HL-60 (cell line): ENCODE measurements around the gene MYL6B.

Experiments used
- DNase-seq, 2 experiments: peaks; one replicate each; pipeline ENCODE4 v3.0.0-alpha.2; 2010 to 2020; ENCODE audit warnings: low read depth in 1 of 2, low spot score in 1 of 2
- H3K27ac ChIP-seq: fragments of 250-450 bp; sonication (Bioruptor Pico); replicated peaks from 2 replicates; pipeline ENCODE4 v1.5.1; 2020; ENCODE audit warnings: mild to moderate bottlenecking, moderate library complexity
- H3K27me3 ChIP-seq: fragments of 250-450 bp; sonication (Bioruptor Pico); 2 replicates; pipeline ENCODE4 v1.5.1; 2021; ENCODE audit warnings: mild to moderate bottlenecking, moderate library complexity; ENCODE audit not compliant: insufficient read depth, poor library complexity, severe bottlenecking
- H3K4me3 ChIP-seq: replicated peaks from 2 replicates; pipeline ENCODE4 v1.5.1; 2011; ENCODE audit warnings: mild to moderate bottlenecking, control low read depth, low read length; ENCODE audit not compliant: insufficient read depth
- GABPA ChIP-seq: IDR thresholded peaks from 2 replicates; pipeline ENCODE4 v1.6.1; 2012; ENCODE audit warnings: low read depth
- POLR2AphosphoS5 ChIP-seq: IDR thresholded peaks from 2 replicates; pipeline ENCODE4 v1.6.1; 2012; ENCODE audit warnings: low read depth
- SPI1 ChIP-seq: IDR thresholded peaks from 2 replicates; pipeline ENCODE4 v1.6.1; 2012; ENCODE audit warnings: low read depth, mild to moderate bottlenecking, borderline replicate concordance
- TF ChIP-seq, protein P1 (sequence below): IDR thresholded peaks from one replicate; pipeline ENCODE4 v1.5.1; 2011; ENCODE audit warnings: low read length, control low read depth, inconsistent platforms; ENCODE audit not compliant: insufficient read depth
- TF ChIP-seq, protein P2 (sequence below): IDR thresholded peaks from 2 replicates; pipeline ENCODE4 v1.6.1; 2012; ENCODE audit warnings: low read depth; ENCODE audit not compliant: insufficient replicate concordance

The MYL6B gene

DNA sequence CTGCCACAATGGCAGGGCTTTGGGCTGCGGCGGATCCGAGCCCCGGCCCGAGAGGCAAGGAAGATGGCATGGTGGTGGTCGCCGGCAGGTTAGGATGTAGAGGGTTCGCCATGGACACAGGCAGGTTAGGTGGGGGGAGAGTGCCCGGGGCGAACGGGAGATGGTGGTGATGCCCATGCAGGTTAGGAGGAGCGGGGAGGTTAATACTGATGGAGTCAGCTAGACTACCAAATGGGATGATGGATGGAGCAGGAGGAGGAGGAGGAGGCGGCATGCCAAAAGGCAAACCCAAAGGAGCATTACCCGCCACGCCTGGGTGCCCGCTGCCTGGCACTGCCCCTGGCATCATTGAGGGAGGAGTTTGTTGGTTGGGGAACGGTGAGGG is 11.9 kb downstream of the MYL6B start:
- Histone ChIP-seq H3K27me3 (no peaks in the 10 kb centered on the region), H3K27ac (no peak overlapping the region), H3K4me3 (no peak overlapping the region)
- DNase-seq, result no peak
- TF ChIP-seq, protein P1, sequence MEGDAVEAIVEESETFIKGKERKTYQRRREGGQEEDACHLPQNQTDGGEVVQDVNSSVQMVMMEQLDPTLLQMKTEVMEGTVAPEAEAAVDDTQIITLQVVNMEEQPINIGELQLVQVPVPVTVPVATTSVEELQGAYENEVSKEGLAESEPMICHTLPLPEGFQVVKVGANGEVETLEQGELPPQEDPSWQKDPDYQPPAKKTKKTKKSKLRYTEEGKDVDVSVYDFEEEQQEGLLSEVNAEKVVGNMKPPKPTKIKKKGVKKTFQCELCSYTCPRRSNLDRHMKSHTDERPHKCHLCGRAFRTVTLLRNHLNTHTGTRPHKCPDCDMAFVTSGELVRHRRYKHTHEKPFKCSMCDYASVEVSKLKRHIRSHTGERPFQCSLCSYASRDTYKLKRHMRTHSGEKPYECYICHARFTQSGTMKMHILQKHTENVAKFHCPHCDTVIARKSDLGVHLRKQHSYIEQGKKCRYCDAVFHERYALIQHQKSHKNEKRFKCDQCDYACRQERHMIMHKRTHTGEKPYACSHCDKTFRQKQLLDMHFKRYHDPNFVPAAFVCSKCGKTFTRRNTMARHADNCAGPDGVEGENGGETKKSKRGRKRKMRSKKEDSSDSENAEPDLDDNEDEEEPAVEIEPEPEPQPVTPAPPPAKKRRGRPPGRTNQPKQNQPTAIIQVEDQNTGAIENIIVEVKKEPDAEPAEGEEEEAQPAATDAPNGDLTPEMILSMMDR, result no peak
- TF ChIP-seq GABPA, result no peak
- TF ChIP-seq SPI1, result no peak
- TF ChIP-seq, protein P2, sequence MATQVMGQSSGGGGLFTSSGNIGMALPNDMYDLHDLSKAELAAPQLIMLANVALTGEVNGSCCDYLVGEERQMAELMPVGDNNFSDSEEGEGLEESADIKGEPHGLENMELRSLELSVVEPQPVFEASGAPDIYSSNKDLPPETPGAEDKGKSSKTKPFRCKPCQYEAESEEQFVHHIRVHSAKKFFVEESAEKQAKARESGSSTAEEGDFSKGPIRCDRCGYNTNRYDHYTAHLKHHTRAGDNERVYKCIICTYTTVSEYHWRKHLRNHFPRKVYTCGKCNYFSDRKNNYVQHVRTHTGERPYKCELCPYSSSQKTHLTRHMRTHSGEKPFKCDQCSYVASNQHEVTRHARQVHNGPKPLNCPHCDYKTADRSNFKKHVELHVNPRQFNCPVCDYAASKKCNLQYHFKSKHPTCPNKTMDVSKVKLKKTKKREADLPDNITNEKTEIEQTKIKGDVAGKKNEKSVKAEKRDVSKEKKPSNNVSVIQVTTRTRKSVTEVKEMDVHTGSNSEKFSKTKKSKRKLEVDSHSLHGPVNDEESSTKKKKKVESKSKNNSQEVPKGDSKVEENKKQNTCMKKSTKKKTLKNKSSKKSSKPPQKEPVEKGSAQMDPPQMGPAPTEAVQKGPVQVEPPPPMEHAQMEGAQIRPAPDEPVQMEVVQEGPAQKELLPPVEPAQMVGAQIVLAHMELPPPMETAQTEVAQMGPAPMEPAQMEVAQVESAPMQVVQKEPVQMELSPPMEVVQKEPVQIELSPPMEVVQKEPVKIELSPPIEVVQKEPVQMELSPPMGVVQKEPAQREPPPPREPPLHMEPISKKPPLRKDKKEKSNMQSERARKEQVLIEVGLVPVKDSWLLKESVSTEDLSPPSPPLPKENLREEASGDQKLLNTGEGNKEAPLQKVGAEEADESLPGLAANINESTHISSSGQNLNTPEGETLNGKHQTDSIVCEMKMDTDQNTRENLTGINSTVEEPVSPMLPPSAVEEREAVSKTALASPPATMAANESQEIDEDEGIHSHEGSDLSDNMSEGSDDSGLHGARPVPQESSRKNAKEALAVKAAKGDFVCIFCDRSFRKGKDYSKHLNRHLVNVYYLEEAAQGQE, result no peak
- TF ChIP-seq POLR2AphosphoS5, result no peak

DNA sequence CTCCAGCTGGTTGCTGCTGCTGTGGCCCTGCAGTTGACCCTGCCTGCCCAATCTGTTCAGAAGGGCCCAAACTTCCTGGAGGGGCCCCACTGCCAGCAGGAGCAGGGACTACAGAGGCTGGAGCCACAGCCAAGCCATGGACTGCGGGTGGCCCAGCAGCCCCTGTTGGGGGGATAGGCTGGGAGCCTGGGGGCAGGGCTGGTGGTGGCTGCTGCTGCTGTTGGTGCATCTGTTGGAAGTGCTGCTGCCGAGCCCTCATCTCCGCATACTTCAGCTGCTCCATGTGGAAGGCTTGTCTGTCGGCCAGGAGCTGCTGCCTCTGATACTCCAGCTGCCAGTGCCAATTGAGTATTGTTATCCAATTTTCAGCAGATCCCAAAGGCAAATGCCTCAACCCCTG is 13.0 kb downstream of the MYL6B start:
- Histone ChIP-seq H3K27me3 (no peaks in the 10 kb centered on the region), H3K4me3 (no peak overlapping the region), H3K27ac (no peak overlapping the region)
- TF ChIP-seq SPI1 (no peak), POLR2AphosphoS5 (no peak), GABPA (no peak)
- TF ChIP-seq, protein P2, result no peak
- TF ChIP-seq, protein P1, result no peak
- no peak for DNase-seq

DNA sequence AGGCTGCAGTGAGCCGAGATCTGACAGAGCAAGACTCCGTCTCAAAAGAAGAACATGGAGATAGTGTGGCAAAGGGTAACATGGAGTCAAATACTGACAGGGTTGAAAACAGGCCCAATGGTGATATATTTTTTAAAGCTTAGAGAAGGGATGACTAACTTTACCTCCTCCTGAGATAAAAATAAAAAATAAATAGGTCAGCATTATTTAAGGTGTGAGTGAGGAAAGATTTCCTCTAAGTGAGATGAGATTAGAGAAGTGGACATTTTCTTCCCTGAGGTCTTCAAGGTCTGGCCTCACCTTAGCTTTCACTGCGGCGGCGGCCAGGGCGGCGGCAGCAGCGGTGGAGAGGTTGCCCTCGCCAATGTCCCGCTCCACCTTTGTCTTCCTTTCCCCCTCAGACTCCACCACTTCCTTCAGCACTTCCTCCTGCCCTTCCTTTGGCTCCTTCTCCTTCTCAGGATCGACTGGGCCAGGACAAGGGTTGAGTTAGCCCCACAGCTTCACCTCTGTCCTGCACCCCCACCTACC is 16.9 kb downstream of the MYL6B start:
- Histone ChIP-seq H3K27ac (no peak overlapping the region), H3K4me3 (no peak overlapping the region), H3K27me3 (no peaks in the 10 kb centered on the region)
- TF ChIP-seq, protein P1, result no peak
- TF ChIP-seq SPI1, result no peak
- TF ChIP-seq POLR2AphosphoS5, result 0 out of 2 replicates have a peak, but pooled peaks have one; percentile 4
- DNase-seq, result no peak

DNA sequence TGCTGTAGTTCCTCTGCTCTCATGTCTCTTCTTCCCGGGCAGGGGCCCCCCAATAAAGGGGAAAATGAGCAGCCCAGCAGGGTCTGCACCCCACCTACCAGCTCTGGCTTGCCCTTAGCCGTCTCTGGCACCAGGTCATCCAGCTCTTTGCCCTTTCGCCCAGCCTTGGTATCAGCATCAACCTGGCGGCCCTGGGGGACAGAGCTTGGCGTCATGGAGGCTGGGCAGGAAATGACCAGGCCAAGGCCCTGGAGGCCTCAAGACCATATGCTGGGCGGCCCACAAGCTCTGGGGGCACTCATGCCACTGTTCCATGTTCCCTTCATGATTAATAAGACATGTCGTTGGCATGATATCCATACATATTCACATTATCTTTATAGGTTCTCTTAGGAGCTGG is 20.5 kb downstream of the MYL6B start:
- TF ChIP-seq POLR2AphosphoS5 (no peak), GABPA (no peak)

More for the DNA sequence above, 20.5 kb downstream of the MYL6B start:
- no peak for DNase-seq
- Histone ChIP-seq H3K27me3 (no peaks in the 10 kb centered on the region), H3K4me3 (no peak overlapping the region), H3K27ac (no peak overlapping the region)
